HG02885 (cell line): ENCODE measurements around the gene LAPTM5.

Source experiments
- ATAC-seq: cut with Tn5 transposase; IDR thresholded peaks from one replicate; pipeline ENCODE4 v1.9.1; 2021; ENCODE audit warnings: mild to moderate bottlenecking; ENCODE audit not compliant: unreplicated experiment, poor library complexity

The LAPTM5 gene

GRCh38 chr1:30687886-30688285 lies 69.7 kb downstream of the LAPTM5 start:
- no peak for ATAC-seq

- no peak for ATAC-seq
Measured at GRCh38 chr1:30686236-30686935, 71.2 kb downstream of the LAPTM5 start.

GRCh38 chr1:30685796-30686165 lies 71.8 kb downstream of the LAPTM5 start:
- ATAC-seq, result no peak

- ATAC-seq, result no peak
Measured at GRCh38 chr1:30684881-30685795, 72.4 kb downstream of the LAPTM5 start.

- no peak for ATAC-seq
Measured at GRCh38 chr1:30684259-30684658, 73.3 kb downstream of the LAPTM5 start.

- no peak for ATAC-seq
Measured at GRCh38 chr1:30683699-30684098, 73.9 kb downstream of the LAPTM5 start.
